HepG2 (cell line): ENCODE measurements around the gene LIM2. TPM values are rescaled to one million over a fixed set of nuclear protein-coding genes. Genes with fewer than 3 reads are reported as not detected.

ENCODE experiments used
- ATAC-seq: fragments of 200-7000 bp; cut with Tn5 transposase; 3 replicates; pipeline ENCODE4 v1.9.1; 2020; ENCODE audit warnings: mild to moderate bottlenecking, moderate library complexity
- BruUV-seq: library from RNA; stranded (reverse); fragments of 400-500 nt; replicated peaks from 2 replicates; lab custom pipeline; 2021; lab: Mats Ljungman, UMichigan
- CTCF ChIA-PET: fragments of 300-600 bp; formaldehyde crosslinking; extraction: SDS; loops from one replicate; lab custom pipeline; 2021; ENCODE audit warnings: low total read pairs, inconsistent platforms, low intra/inter-chr PET ratio; lab: Yijun Ruan, JAX
- POLR2A ChIA-PET: fragments of 350-600 bp; sonication (Branson Sonifier 250); formaldehyde crosslinking; loops from one replicate; lab custom pipeline; 2020; ENCODE audit warnings: antibody characterized with exemption, inconsistent platforms; lab: Yijun Ruan, JAX
- DNase-seq: peaks from one replicate; pipeline ENCODE4 v3.0.0-alpha.2; 2015; ENCODE audit warnings: low spot score
- FAIRE-seq: peaks from 3 replicates; lab custom pipeline; 2011; peaks lifted over from hg19 to GRCh38; lab: Jason Lieb, UNC
- H2AFZ ChIP-seq: one replicate; pipeline ENCODE4 v1.6.1; 2011; ENCODE audit warnings: low read length, inconsistent platforms
- H3K27ac ChIP-seq: fragments of 300-600 bp; 3 replicates; pipeline ENCODE4 v1.8.0; 2011; ENCODE audit warnings: mixed run types, mild to moderate bottlenecking, mixed read lengths, low read length, inconsistent platforms; ENCODE audit not compliant: insufficient read depth; ENCODE audit errors: extremely low read length
- H3K27me3 ChIP-seq, 2 experiments: fragments of 200-600 bp in 1 of 2; 2 replicates in 1 of 2; 3 replicates in 1 of 2; pipeline versions ENCODE4 v1.6.0 to v1.8.0; 2011; ENCODE audit warnings: low read length in 2 of 2, mild to moderate bottlenecking in 2 of 2, moderate library complexity in 2 of 2, inconsistent platforms in 1 of 2; ENCODE audit not compliant: insufficient read depth in 2 of 2, control insufficient read depth in 1 of 2
- H3K36me3 ChIP-seq, 2 experiments: fragments of 200-600 bp in 1 of 2; replicated peaks in 1 of 2; 2 replicates in 1 of 2; 3 replicates in 1 of 2; pipeline versions ENCODE4 v1.5.1 to v1.8.0; 2011; ENCODE audit warnings: low read length in 2 of 2, inconsistent platforms in 1 of 2; ENCODE audit not compliant: insufficient read depth in 2 of 2, control insufficient read depth in 1 of 2
- H3K4me1 ChIP-seq: 2 replicates; pipeline ENCODE4 v1.5.1; 2012; ENCODE audit warnings: low read length, inconsistent platforms; ENCODE audit not compliant: insufficient read depth
- H3K4me2 ChIP-seq: 2 replicates; pipeline ENCODE4 v1.6.0; 2011; ENCODE audit warnings: low read depth, low read length, inconsistent platforms
- H3K4me3 ChIP-seq, 3 experiments: fragments of 200-600 bp in 1 of 3; sonication (generic), shearing (Covaris generic) in 1 of 3; replicated peaks in 1 of 3; 2 replicates each; pipeline ENCODE4 v1.5.1; 2011 to 2016; ENCODE audit warnings: low read length in 3 of 3, inconsistent platforms in 2 of 3, low read depth in 2 of 3, mild to moderate bottlenecking in 2 of 3, control low read depth in 1 of 3, mixed read lengths in 1 of 3; ENCODE audit not compliant: insufficient read depth in 1 of 3
- H3K79me2 ChIP-seq: one replicate; pipeline ENCODE4 v1.6.1; 2011; ENCODE audit warnings: low read length, inconsistent platforms; ENCODE audit not compliant: insufficient read depth
- H3K9ac ChIP-seq: 2 replicates; pipeline ENCODE4 v1.6.0; 2011; ENCODE audit warnings: mild to moderate bottlenecking, low read depth, low read length, inconsistent platforms; ENCODE audit not compliant: insufficient read depth
- H3K9me3 ChIP-seq: 2 replicates; pipeline ENCODE4 v1.5.1; 2012; ENCODE audit warnings: mild to moderate bottlenecking, low read length
- H4K20me1 ChIP-seq: 2 replicates; pipeline ENCODE4 v1.6.0; 2011; ENCODE audit warnings: inconsistent platforms, mild to moderate bottlenecking, low read length, moderate library complexity; ENCODE audit not compliant: insufficient read depth
- ATRX ChIP-seq: sonication (generic); formaldehyde crosslinking; IDR thresholded peaks from 2 replicates; pipeline ENCODE4 v1.4.0; 2020; ENCODE audit warnings: missing genetic modification reagents, borderline replicate concordance
- DBP ChIP-seq: sonication (generic); formaldehyde crosslinking; IDR thresholded peaks from 2 replicates; pipeline ENCODE4 v1.4.0; 2020; ENCODE audit warnings: missing genetic modification reagents; ENCODE audit errors: not compliant biosample characterization
- ELF4 ChIP-seq: sonication (generic); formaldehyde crosslinking; IDR thresholded peaks from 2 replicates; pipeline ENCODE4 v1.5.0; 2020; ENCODE audit warnings: missing genetic modification reagents, mild to moderate bottlenecking, moderate library complexity, borderline replicate concordance
- FOXK1 ChIP-seq: sonication (generic); formaldehyde crosslinking; IDR thresholded peaks from 2 replicates; pipeline ENCODE4 v1.4.0; 2020; ENCODE audit warnings: low read depth, missing genetic modification reagents, borderline replicate concordance
- FOXK2 ChIP-seq: fragments of 450-650 bp; IDR thresholded peaks from 2 replicates; pipeline ENCODE4 v1.6.1; 2016
- FOXP1 ChIP-seq, 2 experiments: fragments of 450-650 bp in 1 of 2; IDR thresholded peaks; 2 replicates each; pipeline ENCODE4 v1.6.1; 2017 to 2018; ENCODE audit warnings: antibody characterized with exemption in 1 of 2
- IRF9 ChIP-seq: sonication (generic); formaldehyde crosslinking; IDR thresholded peaks from 2 replicates; pipeline ENCODE4 v1.8.0; 2022; ENCODE audit warnings: missing genetic modification reagents, mild to moderate bottlenecking, borderline replicate concordance
- MED8 ChIP-seq: sonication (generic); formaldehyde crosslinking; IDR thresholded peaks from 2 replicates; pipeline ENCODE4 v1.8.1; 2023; ENCODE audit warnings: mild to moderate bottlenecking, missing genetic modification reagents; ENCODE audit not compliant: insufficient replicate concordance
- THAP7 ChIP-seq: sonication (generic); formaldehyde crosslinking; IDR thresholded peaks from 2 replicates; pipeline ENCODE4 v1.8.1; 2023; ENCODE audit warnings: mild to moderate bottlenecking, missing genetic modification reagents
- ZNF230 ChIP-seq: sonication (generic); formaldehyde crosslinking; IDR thresholded peaks from 2 replicates; pipeline ENCODE4 v1.4.0; 2020; ENCODE audit warnings: mild to moderate bottlenecking, missing genetic modification reagents
- ZNF788 ChIP-seq: sonication (generic); formaldehyde crosslinking; IDR thresholded peaks from 2 replicates; pipeline ENCODE4 v1.5.0; 2020; ENCODE audit warnings: mild to moderate bottlenecking, missing genetic modification reagents, borderline replicate concordance
- WGBS: methylation state at CpG from one replicate; pipeline ENCODE4 v1.1.6; 2017; ENCODE audit warnings: low lambda C conversion rate; 5-methylcytosine and 5-hydroxymethylcytosine counted together
- in situ Hi-C: cut with HindIII; loops from 2 replicates; pipeline ENCODE4 v1.10.0; 2017; ENCODE audit warnings: low pct_unique_long_range_greater_than_20kb; ENCODE audit not compliant: extremely low pct_ligation_motif_present
- intact Hi-C: fragments of 100-400 bp; cut with micrococcal nuclease; formaldehyde crosslinking; loops from one replicate; pipeline ENCODE4 v1.10.0; 2022; ENCODE audit not compliant: unreplicated experiment
- polyA plus RNA-seq, 8 experiments: library from polyadenylated mRNA; depleted of rRNA in 3 of 8; stranded (reverse) in 7 of 8; unstranded in 1 of 8; fragments of >200 nt; fragmentation: Illumina TruSeq in 4 of 8; extraction: Trizol in 4 of 8; gene quantifications; 2 replicates each; pipeline versions ENCODE4 v1.2.1 to v1.2.3, GENCODE V29; 2011 to 2016; ENCODE audit warnings: low read depth in 4 of 8, missing spikeins in 1 of 8, mixed read lengths in 1 of 8; ENCODE audit not compliant: insufficient read depth in 1 of 8
- total RNA-seq, 5 experiments: library from RNA; depleted of rRNA; stranded (reverse); fragments of >200 nt; fragmentation: Illumina TruSeq; extraction: Trizol; gene quantifications; 2 replicates each; pipeline ENCODE4 v1.2.3, GENCODE V29; 2016; ENCODE audit warnings: low read depth in 1 of 5
- TF ChIP-seq, protein P1 (sequence below), 2 experiments: IDR thresholded peaks; 2 replicates each; pipeline ENCODE4 v1.6.1; 2011 to 2012; ENCODE audit warnings: low read length in 2 of 2, borderline replicate concordance in 1 of 2, low read depth in 1 of 2, mild to moderate bottlenecking in 1 of 2, moderate library complexity in 1 of 2

LIM2 gene
- total and polyA plus RNA-seq, 2 of the 13 experiments (the other 11 are each of a cell fraction or from before 2014, with no cell fraction given), result 1.3 TPM; not detected in 1

- Histone ChIP-seq H3K9ac (no peak overlapping the region), H3K4me1 (peaks cover 11% of the 10 kb centered on the region), H3K36me3 (no peaks in the 10 kb centered on the region), H3K4me3 (no peak overlapping the region), H2AFZ (no peak overlapping the region), H3K27ac (no peak overlapping the region), H3K79me2 (no peaks in the 10 kb centered on the region), H3K9me3 (peaks cover 5% of the 10 kb centered on the region), H3K4me2 (no peak overlapping the region), H3K27me3 (peaks cover 2 to 3% of the 10 kb centered on the region in 2 experiments; a peak in 1 of 5 replicates), H4K20me1 (no peaks in the 10 kb centered on the region)
- BruUV-seq, result no TSS peak
- CTCF ChIA-PET, result no interaction called here
- intact Hi-C loops, result no loop called here
- POLR2A ChIA-PET, result interaction anchor here (1.0 to 2.1 kb wide), 2 partner anchors 14 to 16 kb away, joined by 4 to 13 read pairs; partner anchors contain the start of gene CLDND2
- in situ Hi-C loops, result no loop called here
- WGBS, result 79% methylated on average over 4 of the region's 4 CpGs
- FAIRE-seq, result no peak
- no peak for TF ChIP-seq FOXK2
- no peak for TF ChIP-seq ZNF788
- no peak for TF ChIP-seq MED8
- no peak for TF ChIP-seq FOXK1
- no peak for DNase-seq
- no peak for ATAC-seq
Observed at GRCh38 chr19:51382004-51382403, 5.8 kb downstream of the LIM2 start.

DNA sequence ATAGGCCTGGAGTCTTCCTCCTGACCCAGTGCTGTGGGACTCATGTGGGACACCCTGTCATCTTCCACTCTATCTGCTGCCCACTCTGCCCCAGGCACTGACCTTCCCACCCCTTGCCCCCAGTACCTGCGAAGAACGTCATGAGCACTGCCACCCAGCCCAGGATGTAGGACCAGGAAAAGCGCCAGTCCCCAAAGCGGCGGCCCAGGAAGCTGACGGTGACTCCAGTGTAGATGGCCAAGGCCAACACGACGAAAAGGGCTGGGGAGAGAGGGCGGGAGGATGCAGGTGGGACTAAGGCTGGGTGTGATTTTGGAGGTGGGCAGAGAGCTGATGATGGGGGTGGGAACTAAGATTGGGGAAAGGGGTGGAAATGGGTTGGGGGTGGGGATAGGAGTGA, 7.4 kb downstream of the LIM2 start:
- H2AFZ ChIP-seq, result no peak overlapping the region
- peaks cover 2 to 3% of the 10 kb centered on the region in 2 experiments; a peak in 1 of 5 replicates for H3K27me3 ChIP-seq
- H3K9me3 ChIP-seq, result peaks cover 5% of the 10 kb centered on the region
- 86% methylated on average over 9 of the region's 9 CpGs for WGBS
- no peak overlapping the region for H3K9ac ChIP-seq
- peaks cover 12% of the 10 kb centered on the region; the same call in 1 of the 2 replicates for H3K4me1 ChIP-seq
- H4K20me1 ChIP-seq, result no peaks in the 10 kb centered on the region
- no TSS peak for BruUV-seq
- no peak overlapping the region for H3K27ac ChIP-seq
- in situ Hi-C loops, result no loop called here
- no peak overlapping the region for H3K4me3 ChIP-seq
- ChIA-PET CTCF (no interaction called here), POLR2A (interaction anchor here (1.3 kb wide), 1 partner anchor 8 kb away, joined by 7 read pairs; the partner anchor contains the start of gene LIM2)
- DNase-seq (no peak), FAIRE-seq (no peak), ATAC-seq (no peak)
- no peak overlapping the region for H3K4me2 ChIP-seq
- no peaks in the 10 kb centered on the region for H3K79me2 ChIP-seq
- intact Hi-C loops, result no loop called here
- no peaks in the 10 kb centered on the region for H3K36me3 ChIP-seq
- no peak for TF ChIP-seq DBP
- no peak for TF ChIP-seq ZNF230
- TF ChIP-seq, protein P1, sequence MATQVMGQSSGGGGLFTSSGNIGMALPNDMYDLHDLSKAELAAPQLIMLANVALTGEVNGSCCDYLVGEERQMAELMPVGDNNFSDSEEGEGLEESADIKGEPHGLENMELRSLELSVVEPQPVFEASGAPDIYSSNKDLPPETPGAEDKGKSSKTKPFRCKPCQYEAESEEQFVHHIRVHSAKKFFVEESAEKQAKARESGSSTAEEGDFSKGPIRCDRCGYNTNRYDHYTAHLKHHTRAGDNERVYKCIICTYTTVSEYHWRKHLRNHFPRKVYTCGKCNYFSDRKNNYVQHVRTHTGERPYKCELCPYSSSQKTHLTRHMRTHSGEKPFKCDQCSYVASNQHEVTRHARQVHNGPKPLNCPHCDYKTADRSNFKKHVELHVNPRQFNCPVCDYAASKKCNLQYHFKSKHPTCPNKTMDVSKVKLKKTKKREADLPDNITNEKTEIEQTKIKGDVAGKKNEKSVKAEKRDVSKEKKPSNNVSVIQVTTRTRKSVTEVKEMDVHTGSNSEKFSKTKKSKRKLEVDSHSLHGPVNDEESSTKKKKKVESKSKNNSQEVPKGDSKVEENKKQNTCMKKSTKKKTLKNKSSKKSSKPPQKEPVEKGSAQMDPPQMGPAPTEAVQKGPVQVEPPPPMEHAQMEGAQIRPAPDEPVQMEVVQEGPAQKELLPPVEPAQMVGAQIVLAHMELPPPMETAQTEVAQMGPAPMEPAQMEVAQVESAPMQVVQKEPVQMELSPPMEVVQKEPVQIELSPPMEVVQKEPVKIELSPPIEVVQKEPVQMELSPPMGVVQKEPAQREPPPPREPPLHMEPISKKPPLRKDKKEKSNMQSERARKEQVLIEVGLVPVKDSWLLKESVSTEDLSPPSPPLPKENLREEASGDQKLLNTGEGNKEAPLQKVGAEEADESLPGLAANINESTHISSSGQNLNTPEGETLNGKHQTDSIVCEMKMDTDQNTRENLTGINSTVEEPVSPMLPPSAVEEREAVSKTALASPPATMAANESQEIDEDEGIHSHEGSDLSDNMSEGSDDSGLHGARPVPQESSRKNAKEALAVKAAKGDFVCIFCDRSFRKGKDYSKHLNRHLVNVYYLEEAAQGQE (IDR thresholded peaks at IDR 0.05; ENCODE audit: borderline replicate concordance in 1 of 2, low read depth in 1 of 2, low read length in 2 of 2), result no peak
- no peak for TF ChIP-seq FOXP1 (IDR thresholded peaks at IDR 0.05)
- no peak for TF ChIP-seq FOXP1 (CRISPR knock-in tag; IDR thresholded peaks at IDR 0.05)
- no peak for TF ChIP-seq ELF4 (CRISPR knock-in tag)
- TF ChIP-seq ATRX (CRISPR knock-in tag), result no peak
- no peak for TF ChIP-seq IRF9 (CRISPR knock-in tag)
- TF ChIP-seq THAP7 (CRISPR knock-in tag), result no peak
